Fibroblast of skin of back (primary cell): ENCODE data around the gene TMBIM6.
"Not testable (repeated sequence)": the region's sequence is repeated elsewhere in the genome, so short reads cannot be mapped to it uniquely, and the experiment has no call there.

Experiments
- DNase-seq: peaks from one replicate; pipeline ENCODE4 v3.0.0-alpha.2; 2013

The TMBIM6 gene

DNA sequence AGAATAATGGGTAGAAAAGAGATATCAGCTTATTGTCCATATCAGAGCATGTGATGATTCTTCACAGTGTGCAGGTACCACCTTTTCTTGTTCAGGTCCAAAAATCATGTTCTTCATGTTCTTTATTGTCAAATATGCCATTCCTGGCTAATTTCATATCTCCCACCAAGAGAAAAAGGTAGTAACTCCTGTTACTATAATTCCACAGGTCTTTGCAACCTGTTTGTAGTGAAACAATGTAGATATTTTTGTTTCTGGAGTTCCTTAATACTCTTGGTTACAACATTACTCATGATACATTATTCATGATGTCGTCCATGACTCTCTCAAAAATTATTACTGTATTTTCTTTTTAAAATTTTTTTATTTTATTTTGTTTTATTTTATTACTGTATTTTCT lies 11.3 kb upstream of the TMBIM6 start:
- DNase-seq, result no peak

DNA sequence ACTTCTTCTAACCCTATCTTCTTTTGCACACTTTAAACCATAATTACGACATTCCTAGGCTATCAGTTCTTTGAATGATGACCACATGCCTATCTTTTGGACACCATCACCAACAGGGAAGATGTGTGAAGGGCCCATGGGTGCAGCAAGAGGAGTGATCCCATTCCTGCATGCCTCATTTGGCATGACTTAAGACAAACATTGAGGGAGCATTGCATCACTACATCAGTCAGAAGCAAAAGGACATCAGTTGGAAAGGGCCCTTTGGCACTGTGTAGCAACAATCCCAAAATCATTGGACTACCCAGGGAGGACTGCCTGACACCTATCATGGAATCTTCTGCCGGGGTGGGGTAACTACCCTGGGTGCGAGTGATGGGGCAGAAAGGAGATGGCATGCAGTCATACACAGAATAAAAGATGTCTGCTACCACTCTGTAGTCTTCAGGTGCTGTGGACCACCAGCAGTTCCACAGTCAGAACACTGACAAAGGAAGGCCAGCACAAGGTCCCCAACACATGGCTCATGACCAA lies 10.7 kb upstream of the TMBIM6 start:
- DNase-seq, result peak; percentile 5

GRCh38 chr12:49733219-49734017 lies 7.9 kb upstream of the TMBIM6 start:
- DNase-seq, result no peak

- not testable (repeated sequence) for DNase-seq
Measured at GRCh38 chr12:49734900-49735299, 6.5 kb upstream of the TMBIM6 start.

DNA sequence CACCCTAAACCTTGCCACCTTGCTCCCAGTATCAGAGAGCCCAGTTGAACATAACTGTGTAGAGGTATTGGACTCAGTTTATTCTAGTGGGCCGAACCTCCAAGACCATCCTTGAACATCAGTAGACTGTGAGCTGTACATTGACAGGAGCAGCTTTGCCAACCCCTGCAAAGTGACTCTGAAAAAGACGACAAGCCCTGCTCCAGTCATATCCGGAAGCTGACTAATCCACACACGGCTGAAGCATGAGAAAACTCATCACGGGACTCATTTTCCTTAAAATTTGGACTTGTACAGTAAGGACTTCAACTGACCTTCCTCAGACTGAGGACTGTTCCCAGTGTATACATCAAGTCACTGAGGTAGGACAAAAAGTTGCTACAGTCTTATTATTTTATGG lies 2.6 kb upstream of the TMBIM6 start:
- DNase-seq, result peak; percentile 22

GRCh38 chr12:49740277-49740676 lies 1.1 kb upstream of the TMBIM6 start:
- not testable (repeated sequence) for DNase-seq

GRCh38 chr12:49741882-49742620 lies 694 bp downstream of the TMBIM6 start:
- DNase-seq, result peak; percentile 92

DNA sequence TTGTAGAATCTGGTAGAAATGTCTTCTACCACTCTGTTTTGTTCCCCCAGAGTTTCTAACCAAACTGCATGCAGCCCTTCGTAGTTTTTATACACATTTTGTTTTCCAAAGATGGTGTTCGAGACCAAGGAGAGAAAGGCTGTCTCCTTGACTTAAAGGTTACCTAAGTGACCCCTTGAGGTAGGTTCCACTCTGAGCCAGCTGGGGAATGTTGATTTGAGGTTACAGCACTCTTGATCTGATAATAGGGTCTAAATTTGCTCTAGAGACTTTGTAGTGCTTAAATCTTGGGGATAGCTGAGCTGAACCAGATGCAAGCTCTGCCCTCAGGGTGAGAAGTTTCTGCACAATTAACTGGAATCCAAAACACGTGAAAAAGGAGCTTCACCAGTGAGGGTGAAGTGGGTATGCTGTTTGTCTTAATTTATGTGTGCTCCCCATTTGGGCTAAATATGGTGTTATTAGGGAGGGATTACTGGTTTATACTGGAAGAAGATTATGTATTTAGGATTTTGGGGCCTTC lies 3.1 kb downstream of the TMBIM6 start:
- no peak for DNase-seq

DNA sequence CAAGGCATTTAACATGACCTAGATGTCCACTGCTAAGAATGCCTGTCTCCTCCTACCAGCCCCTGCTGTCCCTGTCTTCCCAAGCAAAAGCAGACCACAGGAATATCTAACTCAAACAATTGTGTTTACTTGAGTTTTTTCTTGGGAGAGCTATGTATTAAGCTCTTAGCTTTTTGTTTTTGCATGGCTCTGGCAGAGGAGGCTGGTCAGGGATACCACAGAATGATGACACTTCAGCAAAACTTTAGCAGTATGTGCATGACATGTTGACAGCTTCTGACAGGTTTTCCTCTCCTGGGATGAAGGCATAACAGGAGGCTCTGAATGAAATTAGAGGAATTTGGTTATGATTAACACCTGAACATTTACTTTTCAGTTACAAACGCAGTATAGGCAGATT lies 6.9 kb downstream of the TMBIM6 start:
- peak; percentile 60 for DNase-seq

- DNase-seq, result no peak
Measured at GRCh38 chr12:49748800-49749199, 7.4 kb downstream of the TMBIM6 start.

DNA sequence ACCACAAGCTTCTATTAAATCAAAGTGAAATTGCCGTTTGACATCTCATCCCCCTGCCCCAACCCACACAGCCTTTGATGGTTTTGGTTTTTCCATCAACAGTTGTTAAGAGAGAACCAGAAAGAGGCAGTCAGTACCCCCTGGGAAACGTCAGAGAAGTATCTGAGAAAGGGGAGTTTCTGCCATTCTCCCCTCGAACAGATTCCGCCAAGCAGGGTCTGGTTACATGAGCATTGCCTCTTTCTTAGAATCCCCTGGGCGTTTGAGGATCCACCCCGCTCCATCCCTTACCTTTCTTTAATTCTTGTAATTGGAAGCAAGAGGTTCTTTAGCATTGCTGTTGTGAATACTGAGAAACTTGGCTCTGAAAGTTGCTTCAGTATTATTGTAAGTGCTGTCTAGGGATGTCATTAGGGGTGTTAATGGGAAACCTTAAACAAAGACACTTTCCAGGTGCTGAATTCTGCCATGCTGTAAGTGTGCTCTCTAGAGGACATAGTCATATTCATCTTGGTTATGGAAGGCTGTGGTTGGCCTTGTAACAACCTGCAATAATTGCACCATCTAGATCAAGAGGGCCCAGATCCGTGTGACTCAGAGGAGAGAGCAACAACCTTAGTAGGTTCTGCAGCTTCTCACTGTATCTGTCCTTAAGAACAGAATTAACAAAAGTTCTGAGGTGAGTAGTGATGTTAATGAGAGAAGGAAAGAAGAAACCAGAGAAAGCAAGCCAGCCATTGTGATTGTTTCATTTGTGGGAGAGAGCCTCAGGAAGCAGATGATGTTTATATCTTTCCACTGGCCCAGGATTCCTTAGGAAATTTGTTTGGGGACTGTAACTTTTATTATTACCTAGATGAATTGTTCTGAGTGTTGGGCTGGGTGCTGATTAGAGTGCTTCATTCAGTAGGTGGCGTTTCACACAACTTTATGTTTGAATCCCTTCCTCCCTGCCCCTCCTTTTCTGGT lies 9.0 kb downstream of the TMBIM6 start:
- peak; percentile 59 for DNase-seq

- DNase-seq, result no peak
Measured at GRCh38 chr12:49750996-49751393, 9.6 kb downstream of the TMBIM6 start.

DNA sequence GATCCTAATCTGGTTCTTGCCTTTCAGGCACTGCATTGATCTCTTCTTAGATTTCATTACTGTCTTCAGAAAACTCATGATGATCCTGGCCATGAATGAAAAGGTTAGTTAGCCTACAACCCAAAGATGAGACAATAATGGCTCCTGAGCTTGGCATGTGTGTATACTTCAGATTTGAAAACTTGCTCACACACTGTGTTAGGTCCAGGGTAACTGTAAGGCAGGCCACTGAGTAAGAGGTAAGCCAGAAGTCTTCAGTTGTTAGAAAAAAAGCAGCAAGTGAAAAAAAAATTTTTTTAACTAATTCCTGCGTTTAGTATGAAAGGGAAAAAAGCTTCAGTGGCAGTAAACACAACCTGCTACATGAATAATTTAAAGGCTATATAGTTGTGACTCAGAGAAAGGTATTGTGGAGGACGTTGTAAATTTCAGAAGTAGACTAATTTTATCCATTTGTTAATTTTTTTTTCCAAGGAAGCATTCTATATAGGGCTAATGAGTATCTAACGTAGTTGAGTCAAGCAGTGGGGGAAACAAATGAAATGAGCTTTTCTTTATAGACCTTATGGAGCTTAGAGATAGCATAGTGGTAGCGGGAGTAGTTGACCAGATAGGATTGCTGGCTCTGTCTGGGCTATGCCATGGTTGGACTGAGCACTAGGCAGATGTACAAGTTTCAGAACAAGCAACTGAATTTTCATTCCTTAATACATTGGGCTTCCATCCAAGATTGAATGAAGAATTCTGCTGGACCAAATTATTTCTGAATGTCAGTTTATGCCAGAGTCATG lies 20.5 kb downstream of the TMBIM6 start:
- no peak for DNase-seq

DNA sequence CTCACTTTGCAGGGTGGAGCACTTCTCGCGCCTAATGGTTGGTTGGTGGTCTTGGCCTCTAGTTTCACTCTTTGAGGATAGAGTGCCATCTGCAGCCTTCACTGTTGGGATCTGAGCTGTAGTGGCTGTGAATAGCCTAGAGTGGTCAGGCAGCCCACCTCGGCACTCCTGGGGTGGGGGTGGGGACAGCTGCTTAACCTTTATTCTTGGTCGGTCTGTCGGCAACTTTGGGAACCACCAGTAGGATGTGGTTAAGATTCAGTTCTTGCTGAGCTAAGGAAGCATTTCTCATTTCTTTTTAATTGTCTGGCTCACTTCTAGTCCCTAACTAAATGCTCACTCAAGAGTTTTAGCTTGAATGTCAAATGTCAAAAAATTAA lies 21.1 kb downstream of the TMBIM6 start:
- no peak for DNase-seq

- peak; percentile 47 for DNase-seq
Measured at GRCh38 chr12:49763006-49763591, 21.7 kb downstream of the TMBIM6 start.

GRCh38 chr12:49764126-49764525 lies 22.8 kb downstream of the TMBIM6 start:
- no peak for DNase-seq

- DNase-seq, result no peak
Measured at GRCh38 chr12:49766115-49766455, 24.7 kb downstream of the TMBIM6 start.

DNA sequence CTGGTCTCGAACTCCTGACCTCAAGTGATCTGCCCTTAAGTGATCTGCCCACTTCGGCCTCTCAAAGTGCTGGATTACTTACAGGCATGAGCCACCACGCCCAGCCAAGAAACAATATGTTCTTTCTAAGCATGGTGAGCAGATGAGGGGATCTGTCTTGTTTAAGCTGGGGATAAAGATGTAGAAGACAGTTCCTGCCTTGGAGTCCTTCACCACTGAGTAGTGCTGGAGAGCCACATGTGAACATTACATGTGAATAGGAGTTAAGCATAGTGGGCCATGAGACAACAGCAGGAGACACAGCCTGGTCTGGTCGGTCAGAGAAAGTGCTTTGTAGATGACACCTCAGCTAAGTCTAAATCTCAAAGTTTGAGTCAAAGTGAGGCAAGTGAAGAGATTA lies 26.0 kb downstream of the TMBIM6 start:
- DNase-seq, result no peak

GRCh38 chr12:49773102-49773501 lies 31.7 kb downstream of the TMBIM6 start:
- not testable (repeated sequence) for DNase-seq

GRCh38 chr12:49776413-49776812 lies 35.1 kb downstream of the TMBIM6 start:
- DNase-seq, result peak; percentile 76

DNA sequence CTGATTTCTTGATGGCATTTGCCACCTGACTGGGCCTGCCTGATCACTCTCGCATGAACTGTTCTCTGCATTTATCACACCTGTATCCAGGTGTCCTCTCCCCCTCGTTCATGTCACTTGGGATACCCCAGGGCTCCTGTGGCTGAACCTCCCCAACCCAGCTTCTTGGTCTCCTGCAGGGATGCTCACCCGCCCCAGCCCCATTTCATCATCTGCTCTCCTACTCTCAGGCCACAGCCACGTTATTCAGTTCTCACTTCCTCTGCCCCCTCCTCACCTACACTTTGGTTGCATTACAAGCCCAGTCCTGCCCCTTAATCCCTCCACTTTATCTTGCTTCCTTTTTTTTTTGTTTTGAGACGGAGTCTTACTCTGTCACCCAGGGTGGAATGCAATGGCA lies 35.5 kb downstream of the TMBIM6 start:
- no peak for DNase-seq
